ENCODE data around the gene CEP162. TPM values are rescaled to one million over a fixed set of nuclear protein-coding genes. Genes with fewer than 3 reads are reported as not detected.

The CEP162 gene
- total and polyA plus RNA-seq, 2 of the 8 experiments (the other 6 are each of a cell fraction or from before 2014, with no cell fraction given), result 1.3 to 10.6 TPM

GRCh38 chr6:84167457-84167856 is 60.0 kb downstream of the CEP162 start:
- Histone ChIP-seq H3K9me3 (ENCODE audit: insufficient read depth in 2 of 2, low read depth in 1 of 2, low read length in 1 of 2) (no peaks in the 10 kb centered on the region), H3K18ac (ENCODE audit: extremely low read depth, low read length) (no peak overlapping the region), H4K5ac (ENCODE audit: insufficient read length, low read depth, low read length) (no peak overlapping the region), H2AFZ (ENCODE audit: low read length) (no peak overlapping the region), H3K4me3 (ENCODE audit: extremely low read depth in 1 of 4, insufficient read depth in 2 of 4, low read depth in 3 of 4, low read length in 4 of 4) (no peak overlapping the region), H3K27ac (ENCODE audit: low read depth, low read length) (no peak overlapping the region), H3K79me2 (ENCODE audit: control insufficient read depth in 1 of 2, insufficient read depth in 2 of 2, low read length in 2 of 2) (no peaks in the 10 kb centered on the region), H3K36me3 (ENCODE audit: control insufficient read depth in 2 of 4, insufficient read depth in 4 of 4, low read length in 3 of 4) (peaks cover 0 to 11% (median 4%) of the 10 kb centered on the region in 4 experiments; a peak in 3 of 8 replicates), H3K14ac (ENCODE audit: insufficient read length) (no peak overlapping the region), H3K23ac (ENCODE audit: insufficient read length) (no peak overlapping the region), H2BK20ac (ENCODE audit: low read length) (no peak overlapping the region), H2BK120ac (replicated peaks; ENCODE audit: low read depth, low read length) (no peak overlapping the region), H2AK5ac (ENCODE audit: low read depth, low read length) (no peak overlapping the region), H3K23me2 (ENCODE audit: low read depth, low read length) (no peaks in the 10 kb centered on the region), H3K4me2 (ENCODE audit: insufficient read depth in 1 of 2, low read depth in 2 of 2, low read length in 2 of 2) (no peak overlapping the region), H4K91ac (replicated peaks; ENCODE audit: insufficient read length, low read length) (no peak overlapping the region), H3K4me1 (replicated peaks in 1 of 4; ENCODE audit: control insufficient read depth in 3 of 4, insufficient read depth in 4 of 4, low read length in 3 of 4) (no peaks in the 10 kb centered on the region), H2BK12ac (ENCODE audit: low read depth, low read length) (no peak overlapping the region), H4K20me1 (replicated peaks in 1 of 2; ENCODE audit: control insufficient read depth in 1 of 2, insufficient read depth in 2 of 2, low read length in 2 of 2) (no peaks in the 10 kb centered on the region), H3K9ac (replicated peaks in 1 of 4; ENCODE audit: extremely low read depth in 1 of 4, low read depth in 3 of 4, low read length in 3 of 4) (no peak overlapping the region), H3K27me3 (replicated peaks in 1 of 4; ENCODE audit: control insufficient read depth in 3 of 4, extremely low read depth in 1 of 4, insufficient read depth in 3 of 4, low read length in 3 of 4) (no peaks in the 10 kb centered on the region), H3K56ac (replicated peaks; ENCODE audit: insufficient read length, low read depth, low read length) (no peak overlapping the region), H2BK5ac (ENCODE audit: low read depth, low read length) (no peak overlapping the region), H3K4ac (replicated peaks; ENCODE audit: insufficient read length, low read depth, low read length) (no peak overlapping the region), H3K79me1 (ENCODE audit: low read depth, low read length) (no peaks in the 10 kb centered on the region), H4K8ac (ENCODE audit: extremely low read depth, insufficient read depth, low read length) (no peak overlapping the region), H2BK15ac (ENCODE audit: low read length) (no peak overlapping the region)
- TF ChIP-seq MAX (IDR thresholded peaks at IDR 0.05) (no peak), NANOG (IDR thresholded peaks at IDR 0.05; ENCODE audit: insufficient read depth, low read depth, low read length, poor library complexity, severe bottlenecking) (no peak), SRF (IDR thresholded peaks at IDR 0.05; ENCODE audit: low read depth, low read length) (no peak), KDM1A (IDR thresholded peaks at IDR 0.05; ENCODE audit: borderline replicate concordance, low read length) (no peak), SAP30 (IDR thresholded peaks at IDR 0.05; ENCODE audit: insufficient read depth, insufficient replicate concordance, low read length) (no peak), POLR2AphosphoS5 (IDR thresholded peaks at IDR 0.05; ENCODE audit: low read depth, low read length) (no peak), BRCA1 (IDR thresholded peaks at IDR 0.05; ENCODE audit: low read depth, low read length) (no peak), ATF3 (IDR thresholded peaks at IDR 0.05; ENCODE audit: insufficient read depth, low read depth, low read length) (no peak)
- DNase-seq (ENCODE audit: low read depth in 1 of 2, low spot score in 2 of 2), result no peak
- CTCF ChIA-PET (ENCODE audit: partially characterized antibody), result no interaction called here
- FAIRE-seq, result no peak
- 100% methylated on average over 1 of the region's 1 CpG; no CpG with 5 or more reads in 1 of the 2 experiments for WGBS, 2 experiments (ENCODE audit: extremely low coverage in 1 of 2, insufficient coverage in 1 of 2, insufficient read length in 1 of 2, insufficient replicate concordance in 2 of 2, low coverage in 1 of 2, low lambda C conversion rate in 2 of 2, missing lambda C conversion rate in 1 of 2)
- POLR2A ChIA-PET (ENCODE audit: partially characterized antibody), result no interaction called here

Measured in H1 (cell line).